ENCODE results near the gene WDFY2. TPM values are rescaled to one million over a fixed set of nuclear protein-coding genes. Genes with fewer than 3 reads are reported as not detected.

Gene WDFY2
- total RNA-seq, 1 experiment from 2014 or later = 4.1 TPM

GRCh38 chr13:51697181-51697580 lies 112.9 kb downstream of the WDFY2 start:
- H3K27ac ChIP-seq (ENCODE audit: low read length) = no peak overlapping the region
- H3F3A ChIP-seq (ENCODE audit: low read length, unreplicated experiment) = no peaks in the 10 kb centered on the region
- intact Hi-C loops (cut with micrococcal nuclease) = no loop called here
- H2AFZ ChIP-seq (ENCODE audit: low read length) = no peak overlapping the region
- H3K4me3 ChIP-seq (ENCODE audit: low read length) = no peak overlapping the region
- ChIA-PET POLR2A (ENCODE audit: unreplicated experiment) (no interaction called here), CTCF (no interaction called here)
- H4K20me1 ChIP-seq (ENCODE audit: low read length) = no peaks in the 10 kb centered on the region
- H3K9me2 ChIP-seq (replicated peaks; ENCODE audit: low read length) = no peaks in the 10 kb centered on the region
- H3K9ac ChIP-seq (ENCODE audit: low read length) = no peak overlapping the region
- H3K27me3 ChIP-seq (ENCODE audit: low read length) = no peaks in the 10 kb centered on the region
- H3K36me3 ChIP-seq (ENCODE audit: low read depth, low read length) = no peaks in the 10 kb centered on the region
- DNase-seq (no peak), ATAC-seq (0 out of 2 replicates have a peak, but pooled peaks have one; percentile 35)
- H3K4me1 ChIP-seq (ENCODE audit: insufficient read depth, low read length) = no peaks in the 10 kb centered on the region
- BruUV-seq (replicated peaks) = no TSS peak
- H3K79me2 ChIP-seq (ENCODE audit: low read length) = no peaks in the 10 kb centered on the region
- no peak overlapping the region for H3K4me2 ChIP-seq (ENCODE audit: low read length)
- H3K9me3 ChIP-seq (ENCODE audit: low read length) = no peaks in the 10 kb centered on the region
- TF ChIP-seq EZH2phosphoT487 (IDR thresholded peaks at IDR 0.05; ENCODE audit: borderline replicate concordance, low read length) (no peak), CTCF (conservative IDR thresholded peaks at IDR 0.05; ENCODE audit: low read depth, low read length) (no peak), EZH2 (IDR thresholded peaks at IDR 0.05; ENCODE audit: low read length, unreplicated experiment) (no peak)

DNA sequence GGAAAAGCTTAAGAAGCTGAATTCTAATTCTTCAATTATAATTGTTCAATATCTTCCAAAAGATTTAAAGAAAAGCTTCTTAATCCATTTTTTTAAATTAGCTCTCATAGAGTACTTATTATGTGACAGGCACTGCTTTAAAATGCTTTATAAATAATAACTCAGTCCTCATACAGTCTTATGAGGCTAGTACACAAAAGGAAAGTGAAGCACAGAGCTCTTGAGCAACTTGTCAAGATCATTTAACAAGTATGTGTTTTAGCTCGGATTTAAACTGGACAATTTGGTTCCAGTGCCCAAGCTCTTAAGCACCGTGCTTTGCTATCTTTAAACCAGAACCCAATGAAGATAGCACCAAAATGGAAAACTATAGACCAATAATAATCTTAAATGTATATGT lies 113.6 kb downstream of the WDFY2 start:
- no peaks in the 10 kb centered on the region for H3K9me2 ChIP-seq (replicated peaks; ENCODE audit: low read length)
- H3K79me2 ChIP-seq (ENCODE audit: low read length) = no peaks in the 10 kb centered on the region
- intact Hi-C loops (cut with micrococcal nuclease) = no loop called here
- no peaks in the 10 kb centered on the region for H3K9me3 ChIP-seq (ENCODE audit: low read length)
- H4K20me1 ChIP-seq (ENCODE audit: low read length) = no peaks in the 10 kb centered on the region
- no peak overlapping the region for H3K27ac ChIP-seq (ENCODE audit: low read length)
- CTCF ChIA-PET = no interaction called here
- no peak overlapping the region for H3K4me2 ChIP-seq (ENCODE audit: low read length)
- no peak overlapping the region for H2AFZ ChIP-seq (ENCODE audit: low read length)
- DNase-seq (no peak), ATAC-seq (no peak)
- H3F3A ChIP-seq (ENCODE audit: low read length, unreplicated experiment) = no peaks in the 10 kb centered on the region
- H3K4me3 ChIP-seq (ENCODE audit: low read length) = no peak overlapping the region
- H3K9ac ChIP-seq (ENCODE audit: low read length) = no peak overlapping the region
- H3K36me3 ChIP-seq (ENCODE audit: low read depth, low read length) = no peaks in the 10 kb centered on the region
- TF ChIP-seq CTCF (conservative IDR thresholded peaks at IDR 0.05; ENCODE audit: low read depth, low read length) (no peak), EZH2 (IDR thresholded peaks at IDR 0.05; ENCODE audit: low read length, unreplicated experiment) (no peak)
- no peaks in the 10 kb centered on the region for H3K27me3 ChIP-seq (ENCODE audit: low read length)
- POLR2A ChIA-PET (ENCODE audit: unreplicated experiment) = no interaction called here
- no peaks in the 10 kb centered on the region for H3K4me1 ChIP-seq (ENCODE audit: insufficient read depth, low read length)
- BruUV-seq (replicated peaks) = no TSS peak

GRCh38 chr13:51698352-51698751 lies 114.1 kb downstream of the WDFY2 start:
- Histone ChIP-seq H3K27ac (ENCODE audit: low read length) (no peak overlapping the region), H3K36me3 (ENCODE audit: low read depth, low read length) (no peaks in the 10 kb centered on the region), H4K20me1 (ENCODE audit: low read length) (no peaks in the 10 kb centered on the region), H2AFZ (ENCODE audit: low read length) (no peak overlapping the region), H3F3A (ENCODE audit: low read length, unreplicated experiment) (no peaks in the 10 kb centered on the region), H3K4me2 (ENCODE audit: low read length) (no peak overlapping the region), H3K9me2 (replicated peaks; ENCODE audit: low read length) (no peaks in the 10 kb centered on the region), H3K4me1 (ENCODE audit: insufficient read depth, low read length) (no peaks in the 10 kb centered on the region), H3K9me3 (ENCODE audit: low read length) (no peaks in the 10 kb centered on the region), H3K9ac (ENCODE audit: low read length) (no peak overlapping the region), H3K27me3 (ENCODE audit: low read length) (no peaks in the 10 kb centered on the region), H3K79me2 (ENCODE audit: low read length) (no peaks in the 10 kb centered on the region), H3K4me3 (ENCODE audit: low read length) (no peak overlapping the region)
- POLR2A ChIA-PET (ENCODE audit: unreplicated experiment) = no interaction called here
- TF ChIP-seq EZH2phosphoT487 (IDR thresholded peaks at IDR 0.05; ENCODE audit: borderline replicate concordance, low read length) = no peak
- no peak for TF ChIP-seq CTCF (conservative IDR thresholded peaks at IDR 0.05; ENCODE audit: low read depth, low read length)
- no peak for TF ChIP-seq EZH2 (IDR thresholded peaks at IDR 0.05; ENCODE audit: low read length, unreplicated experiment)
- intact Hi-C loops (cut with micrococcal nuclease) = no loop called here
- ATAC-seq = no peak
- CTCF ChIA-PET = no interaction called here
- DNase-seq = no peak
- BruUV-seq (replicated peaks) = no TSS peak

Data from PC-3 (cell line).